GM19351 (cell line): ENCODE measurements around the gene CUX1.
"Not testable (repeated sequence)": the region's sequence is repeated elsewhere in the genome, so short reads cannot be mapped to it uniquely, and the experiment has no call there.

Source experiments
- ATAC-seq: cut with Tn5 transposase; IDR thresholded peaks from one replicate; pipeline ENCODE4 v1.9.1; 2021; ENCODE audit warnings: mild to moderate bottlenecking, moderate library complexity; ENCODE audit not compliant: unreplicated experiment

The CUX1 gene

GRCh38 chr7:101823096-101823495 is 5.7 kb downstream of the CUX1 start:
- ATAC-seq: no peak

GRCh38 chr7:101823596-101823995 is 6.2 kb downstream of the CUX1 start:
- ATAC-seq: no peak

- ATAC-seq: no peak
Observed at GRCh38 chr7:101824440-101824839, 7.0 kb downstream of the CUX1 start.

GRCh38 chr7:101826081-101826835 is 8.8 kb downstream of the CUX1 start:
- ATAC-seq: no peak

GRCh38 chr7:101828301-101829020 is 11.0 kb downstream of the CUX1 start:
- ATAC-seq: no peak

- ATAC-seq: no peak
Observed at GRCh38 chr7:101829374-101829773, 11.9 kb downstream of the CUX1 start.

- ATAC-seq: no peak
Observed at GRCh38 chr7:101829821-101830220, 12.4 kb downstream of the CUX1 start.

- not testable (repeated sequence) for ATAC-seq
Observed at GRCh38 chr7:101831396-101831795, 14.0 kb downstream of the CUX1 start.

GRCh38 chr7:101832205-101832631 is 14.8 kb downstream of the CUX1 start:
- no peak for ATAC-seq

- ATAC-seq: no peak
Observed at GRCh38 chr7:101832685-101833375, 15.4 kb downstream of the CUX1 start.

- no peak for ATAC-seq
Observed at GRCh38 chr7:101833799-101834198, 16.4 kb downstream of the CUX1 start.

GRCh38 chr7:101835136-101835535 is 17.7 kb downstream of the CUX1 start:
- ATAC-seq: no peak

- ATAC-seq: not testable (repeated sequence)
Observed at GRCh38 chr7:101837433-101837832, 20.0 kb downstream of the CUX1 start.

- ATAC-seq: no peak
Observed at GRCh38 chr7:101838837-101839483, 21.5 kb downstream of the CUX1 start.

- ATAC-seq: no peak
Observed at GRCh38 chr7:101841328-101841727, 23.9 kb downstream of the CUX1 start.

- ATAC-seq: no peak
Observed at GRCh38 chr7:101843293-101844271, 26.2 kb downstream of the CUX1 start.

GRCh38 chr7:101845974-101846373 is 28.5 kb downstream of the CUX1 start:
- no peak for ATAC-seq

GRCh38 chr7:101846800-101847538 is 29.5 kb downstream of the CUX1 start:
- ATAC-seq: no peak

GRCh38 chr7:101848208-101848951 is 31.0 kb downstream of the CUX1 start:
- no peak for ATAC-seq
